Left ventricle myocardium inferior (tissue), 1 donor: ENCODE measurements around the gene CADPS2. TPM values are rescaled to one million over a fixed set of nuclear protein-coding genes. Genes with fewer than 3 reads are reported as not detected.

Experiments used
- DNase-seq: peaks from one replicate; pipeline ENCODE4 v3.0.0-alpha.2; 2020
- H3K27ac ChIP-seq: fragments of 200-600 bp; replicated peaks from 2 replicates; pipeline ENCODE4 v1.8.0; 2021
- H3K27me3 ChIP-seq: fragments of 200-600 bp; 2 replicates; pipeline ENCODE4 v1.8.0; 2021; ENCODE audit warnings: low read depth
- H3K36me3 ChIP-seq: fragments of 200-600 bp; 2 replicates; pipeline ENCODE4 v1.8.0; 2021
- H3K4me1 ChIP-seq: fragments of 200-600 bp; 2 replicates; pipeline ENCODE4 v1.8.0; 2021
- H3K4me3 ChIP-seq: fragments of 200-600 bp; 2 replicates; pipeline ENCODE4 v1.8.0; 2021; ENCODE audit warnings: mild to moderate bottlenecking, moderate library complexity
- H3K9me3 ChIP-seq: fragments of 200-600 bp; replicated peaks from 2 replicates; pipeline ENCODE4 v1.8.0; 2021
- intact Hi-C: fragments of 100-400 bp; cut with micrococcal nuclease; formaldehyde crosslinking; loops from one replicate; pipeline ENCODE4 v1.11.0; 2022
- total RNA-seq: library from RNA; stranded (reverse); fragmentation: NEBNext Ultra II Directional; extraction: Animal tissue kit (Norgen Biotek cat#: 25700); gene quantifications from one replicate; pipeline ENCODE4 v1.2.1, GENCODE V29; 2021
- TF ChIP-seq, protein P1 (sequence below): fragments of 200-600 bp; IDR thresholded peaks from 2 replicates; pipeline ENCODE4 v1.8.0; 2021; ENCODE audit warnings: antibody characterized with exemption, mild to moderate bottlenecking, borderline replicate concordance
- donor health status: DM: no; HTN: yes; CAD: no; lungs with severe emphysema.

Gene CADPS2
- total RNA-seq, 1 donor from 2014 or later, result 11.9 TPM

DNA sequence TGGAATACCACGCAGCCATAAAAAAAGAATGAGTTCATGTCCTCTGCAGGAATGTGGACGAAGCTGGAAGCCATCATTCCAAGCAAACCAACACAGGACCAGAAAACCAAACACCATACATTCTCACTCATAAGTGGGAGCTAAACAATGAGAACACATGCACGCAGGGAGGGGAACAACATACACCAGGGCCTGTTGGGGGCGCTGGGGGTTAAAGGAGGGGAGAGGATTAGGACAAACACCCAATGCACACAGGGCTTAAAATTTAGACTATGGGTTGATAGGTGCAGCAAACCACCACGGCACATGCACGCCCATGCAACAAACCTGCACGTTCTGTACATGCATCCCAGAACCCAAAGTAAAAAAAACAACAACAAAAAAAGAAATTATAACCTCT is 210.6 kb downstream of the CADPS2 start:
- intact Hi-C loops, result no loop called here
- Histone ChIP-seq H3K4me3 (no peak overlapping the region), H3K9me3 (peaks cover 5% of the 10 kb centered on the region), H3K4me1 (peaks cover 28% of the 10 kb centered on the region), H3K27me3 (no peaks in the 10 kb centered on the region), H3K27ac (no peak overlapping the region), H3K36me3 (no peaks in the 10 kb centered on the region)
- TF ChIP-seq, protein P1, sequence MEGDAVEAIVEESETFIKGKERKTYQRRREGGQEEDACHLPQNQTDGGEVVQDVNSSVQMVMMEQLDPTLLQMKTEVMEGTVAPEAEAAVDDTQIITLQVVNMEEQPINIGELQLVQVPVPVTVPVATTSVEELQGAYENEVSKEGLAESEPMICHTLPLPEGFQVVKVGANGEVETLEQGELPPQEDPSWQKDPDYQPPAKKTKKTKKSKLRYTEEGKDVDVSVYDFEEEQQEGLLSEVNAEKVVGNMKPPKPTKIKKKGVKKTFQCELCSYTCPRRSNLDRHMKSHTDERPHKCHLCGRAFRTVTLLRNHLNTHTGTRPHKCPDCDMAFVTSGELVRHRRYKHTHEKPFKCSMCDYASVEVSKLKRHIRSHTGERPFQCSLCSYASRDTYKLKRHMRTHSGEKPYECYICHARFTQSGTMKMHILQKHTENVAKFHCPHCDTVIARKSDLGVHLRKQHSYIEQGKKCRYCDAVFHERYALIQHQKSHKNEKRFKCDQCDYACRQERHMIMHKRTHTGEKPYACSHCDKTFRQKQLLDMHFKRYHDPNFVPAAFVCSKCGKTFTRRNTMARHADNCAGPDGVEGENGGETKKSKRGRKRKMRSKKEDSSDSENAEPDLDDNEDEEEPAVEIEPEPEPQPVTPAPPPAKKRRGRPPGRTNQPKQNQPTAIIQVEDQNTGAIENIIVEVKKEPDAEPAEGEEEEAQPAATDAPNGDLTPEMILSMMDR, result no peak
- DNase-seq, result no peak

DNA sequence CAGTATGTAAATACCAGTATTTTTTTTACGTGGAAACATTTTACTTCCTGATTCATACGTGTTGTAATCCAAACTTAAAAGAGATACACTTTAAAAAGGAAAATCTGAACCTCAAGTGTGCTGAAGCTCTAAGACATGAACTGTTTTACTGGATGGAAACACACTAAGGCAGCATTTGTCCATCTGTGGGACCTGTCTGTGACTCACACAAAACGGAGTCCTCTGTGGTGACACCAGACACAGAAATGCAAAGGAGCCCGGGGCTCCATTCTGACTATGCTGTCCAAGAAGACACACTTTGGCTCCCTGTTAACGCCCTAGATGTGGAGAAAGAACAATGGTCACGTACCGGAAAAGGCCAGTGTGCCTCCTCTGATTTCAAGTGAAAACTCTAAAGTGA is 211.2 kb downstream of the CADPS2 start:
- DNase-seq, result no peak
- intact Hi-C loops, result no loop called here
- Histone ChIP-seq H3K4me3 (no peak overlapping the region), H3K9me3 (peaks cover 5% of the 10 kb centered on the region), H3K36me3 (no peaks in the 10 kb centered on the region), H3K27ac (no peak overlapping the region), H3K4me1 (peaks cover 28% of the 10 kb centered on the region), H3K27me3 (no peaks in the 10 kb centered on the region)
- TF ChIP-seq, protein P1, result no peak

DNA sequence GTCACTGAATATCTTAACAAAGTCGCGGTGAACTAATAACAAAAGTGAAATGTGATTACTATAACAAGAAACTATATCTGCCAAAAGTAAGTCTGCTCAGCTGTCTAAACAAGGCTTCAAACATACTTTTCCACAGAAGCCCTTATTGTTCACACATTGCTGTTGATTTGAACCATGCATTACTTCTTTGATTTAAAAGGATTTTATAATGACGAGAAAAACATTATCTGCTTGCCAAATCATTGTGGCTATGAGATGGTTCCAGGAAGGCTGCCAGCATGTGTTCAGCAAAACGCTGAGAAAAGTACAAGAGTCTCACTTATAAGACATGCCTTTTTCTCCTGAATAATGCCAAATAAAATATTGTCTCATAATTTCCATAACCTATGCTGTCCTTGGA is 211.8 kb downstream of the CADPS2 start:
- intact Hi-C loops, result no loop called here
- H3K4me3 ChIP-seq, result no peak overlapping the region
- H3K27ac ChIP-seq, result no peak overlapping the region
- H3K36me3 ChIP-seq, result no peaks in the 10 kb centered on the region
- DNase-seq, result no peak
- peaks cover 28% of the 10 kb centered on the region for H3K4me1 ChIP-seq
- H3K9me3 ChIP-seq, result peaks cover 3% of the 10 kb centered on the region
- TF ChIP-seq, protein P1, result no peak
- no peaks in the 10 kb centered on the region for H3K27me3 ChIP-seq

DNA sequence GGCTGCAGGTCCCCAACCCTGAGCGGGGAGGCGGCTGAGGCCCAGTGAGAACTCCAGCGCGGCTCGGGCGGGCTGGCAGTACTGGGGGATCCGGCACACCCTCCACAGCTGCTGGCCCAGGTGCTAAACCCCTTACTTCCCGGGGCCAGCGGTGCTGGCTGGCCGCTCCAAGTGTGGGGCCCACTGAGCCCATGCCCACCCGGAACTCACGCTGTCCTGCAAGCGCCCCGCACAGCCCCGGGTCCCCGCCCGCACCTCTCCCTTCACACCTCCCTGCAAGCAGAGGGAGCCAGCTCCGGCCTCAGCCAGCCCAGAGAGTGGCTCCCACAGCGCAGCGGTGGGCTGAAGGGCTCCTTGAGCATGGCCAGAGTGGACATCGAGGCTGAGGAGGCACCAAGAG is 212.3 kb downstream of the CADPS2 start:
- intact Hi-C loops, result no loop called here
- H3K27ac ChIP-seq, result no peak overlapping the region
- H3K4me3 ChIP-seq, result no peak overlapping the region
- H3K4me1 ChIP-seq, result peaks cover 28% of the 10 kb centered on the region
- H3K27me3 ChIP-seq, result no peaks in the 10 kb centered on the region
- no peaks in the 10 kb centered on the region for H3K9me3 ChIP-seq
- no peaks in the 10 kb centered on the region for H3K36me3 ChIP-seq
- no peak for DNase-seq
- TF ChIP-seq, protein P1, result no peak

DNA sequence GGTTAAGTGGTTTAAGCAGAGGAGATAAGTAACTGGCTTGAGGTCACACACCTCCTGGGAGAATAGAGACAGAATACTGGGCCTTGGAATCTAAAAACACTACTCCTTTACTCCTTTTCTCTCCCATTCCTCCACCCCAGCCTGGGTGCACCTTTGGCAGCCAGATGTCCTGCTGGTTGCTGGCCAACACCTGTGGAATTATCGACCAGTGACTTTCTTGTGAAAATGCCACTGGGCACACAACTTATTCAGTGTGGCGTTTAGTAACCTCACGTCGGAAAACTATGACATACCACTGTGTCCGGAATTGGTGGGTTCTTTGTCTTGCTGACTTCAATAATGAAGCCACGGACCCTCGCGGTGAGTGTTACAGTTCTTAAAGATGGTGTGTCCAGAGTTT is 213.7 kb downstream of the CADPS2 start:
- no peak overlapping the region for H3K27ac ChIP-seq
- no peaks in the 10 kb centered on the region for H3K36me3 ChIP-seq
- no peak overlapping the region for H3K4me3 ChIP-seq
- H3K27me3 ChIP-seq, result no peaks in the 10 kb centered on the region
- H3K9me3 ChIP-seq, result no peaks in the 10 kb centered on the region
- no peak for DNase-seq
- intact Hi-C loops, result no loop called here
- TF ChIP-seq, protein P1, result no peak
- H3K4me1 ChIP-seq, result peaks cover 28% of the 10 kb centered on the region

DNA sequence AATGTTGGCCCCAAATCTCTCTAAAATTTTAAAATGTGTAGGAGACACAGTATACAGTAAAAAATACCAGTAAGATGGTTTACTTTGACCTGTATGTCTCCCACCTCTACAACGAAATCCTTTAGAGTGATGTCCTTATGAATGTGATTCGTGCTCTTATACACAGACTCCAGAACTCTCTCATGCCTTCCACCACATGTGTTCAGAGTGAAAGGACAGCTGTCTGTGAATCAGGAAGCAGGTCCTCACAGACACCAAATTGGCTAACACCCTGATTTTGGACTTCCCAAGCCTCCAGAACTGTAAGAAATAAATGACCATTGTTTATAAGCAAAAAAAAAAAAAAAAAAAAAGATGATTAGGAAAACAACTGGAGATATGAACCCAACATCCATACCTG is 222.5 kb downstream of the CADPS2 start:
- intact Hi-C loops, result no loop called here

More for the DNA sequence above, 222.5 kb downstream of the CADPS2 start:
- H3K27me3 ChIP-seq, result no peaks in the 10 kb centered on the region
- peaks cover 5% of the 10 kb centered on the region for H3K4me1 ChIP-seq
- H3K36me3 ChIP-seq, result no peaks in the 10 kb centered on the region
- H3K9me3 ChIP-seq, result no peaks in the 10 kb centered on the region
- TF ChIP-seq, protein P1, result no peak
- H3K27ac ChIP-seq, result no peak overlapping the region
- DNase-seq, result no peak
- H3K4me3 ChIP-seq, result no peak overlapping the region
